HG03139 (cell line): ENCODE data around the gene SCN1A.
"Not testable (repeated sequence)": the region's sequence is repeated elsewhere in the genome, so short reads cannot be mapped to it uniquely, and the experiment has no call there.

Experiments
- ATAC-seq: cut with Tn5 transposase; IDR thresholded peaks from one replicate; pipeline ENCODE4 v1.9.1; 2021; ENCODE audit not compliant: unreplicated experiment

Gene SCN1A

DNA sequence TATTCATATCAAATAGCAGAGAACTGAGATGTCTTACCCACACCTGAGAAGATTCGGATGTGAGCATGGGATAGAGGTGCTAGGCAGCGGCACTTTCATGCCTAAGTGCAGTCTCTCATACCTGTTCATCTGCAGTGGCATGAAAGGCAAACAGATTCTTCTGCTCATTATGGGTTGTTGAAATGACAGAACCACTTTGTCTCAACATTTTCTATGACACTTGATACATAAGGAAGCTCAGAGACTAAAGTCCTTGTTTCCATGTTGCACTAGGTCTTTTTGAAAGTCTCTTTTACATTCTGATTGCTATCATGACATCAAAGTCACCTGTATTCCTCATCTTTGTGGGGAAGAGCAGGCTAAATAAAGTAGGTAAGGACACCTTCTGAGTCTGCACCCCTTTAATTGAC, 8.0 kb upstream of the SCN1A start:
- no peak for ATAC-seq

- ATAC-seq, result no peak
Measured at GRCh38 chr2:166135152-166135848, 7.5 kb upstream of the SCN1A start.

- ATAC-seq, result no peak
Measured at GRCh38 chr2:166134252-166135151, 6.7 kb upstream of the SCN1A start.

DNA sequence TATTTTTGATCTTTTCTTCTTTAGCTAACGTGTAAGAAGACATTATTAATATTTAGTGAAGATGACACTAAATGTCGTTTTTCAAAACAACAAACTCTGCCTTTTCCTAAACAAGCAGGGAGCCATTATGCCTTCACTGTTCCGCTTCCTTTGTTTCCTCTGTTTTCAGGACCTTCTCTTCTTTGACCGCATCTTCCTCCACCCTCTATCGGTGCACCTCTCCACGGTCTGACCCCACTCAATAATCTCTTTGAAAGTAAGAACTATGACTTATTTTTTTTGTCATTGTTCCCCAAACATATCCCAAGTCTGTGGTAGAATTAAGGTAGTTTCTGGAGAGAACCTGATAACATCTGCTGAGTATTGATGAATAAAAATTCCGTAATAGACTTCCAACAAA, 5.8 kb upstream of the SCN1A start:
- no peak for ATAC-seq

GRCh38 chr2:166128156-166128505, 311 bp upstream of the SCN1A start:
- no peak for ATAC-seq

DNA sequence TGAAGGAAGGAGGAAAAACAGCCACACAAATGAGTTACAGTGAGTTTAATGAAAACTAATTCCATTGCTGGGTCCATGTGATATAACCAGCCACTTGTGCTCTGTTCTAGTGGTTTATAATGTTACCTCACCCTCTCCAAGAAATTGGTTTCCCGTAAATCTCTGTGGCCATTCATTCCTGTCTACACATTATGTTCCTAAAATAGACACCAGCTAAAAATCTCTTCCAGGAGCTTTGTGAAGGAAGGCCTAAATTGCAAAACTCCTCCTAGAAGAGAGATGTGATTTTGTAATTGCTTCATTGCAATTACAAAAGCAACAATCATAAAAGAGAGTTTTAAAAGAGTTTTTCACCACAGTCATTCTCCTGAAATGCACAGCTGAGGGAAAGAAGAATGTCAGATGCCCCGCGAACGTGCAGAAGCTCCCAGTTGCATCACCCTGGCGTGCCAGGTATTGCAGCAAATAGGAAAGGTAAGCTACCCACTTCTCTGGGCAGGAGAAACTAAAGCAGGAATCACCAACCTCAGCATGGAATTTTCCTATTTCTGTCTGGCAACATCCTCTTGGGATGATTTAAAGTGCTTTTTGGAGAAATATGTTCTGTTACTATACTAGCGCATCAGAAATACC, 1.7 kb downstream of the SCN1A start:
- no peak for ATAC-seq

- ATAC-seq, result no peak
Measured at GRCh38 chr2:166125557-166125956, 2.3 kb downstream of the SCN1A start.

DNA sequence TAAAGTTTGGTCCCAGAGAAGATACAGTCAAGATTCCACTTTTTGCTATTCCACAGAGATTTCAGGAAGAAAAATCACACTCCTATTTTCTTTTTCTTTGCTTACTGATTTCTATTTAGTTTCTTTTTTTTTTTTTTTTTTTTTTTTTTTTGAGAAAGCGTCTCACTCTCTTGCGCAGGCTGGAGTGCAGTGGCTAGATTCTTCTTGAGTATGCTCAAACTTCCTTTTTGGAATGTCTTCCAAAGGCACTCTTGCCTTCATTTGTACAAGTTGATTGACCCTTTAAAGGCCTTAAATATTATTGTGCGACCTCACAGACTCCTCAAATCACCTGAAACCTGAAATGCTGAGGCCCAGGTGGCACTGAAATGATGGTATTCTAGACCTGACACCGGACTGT, 9.6 kb downstream of the SCN1A start:
- ATAC-seq, result no peak

DNA sequence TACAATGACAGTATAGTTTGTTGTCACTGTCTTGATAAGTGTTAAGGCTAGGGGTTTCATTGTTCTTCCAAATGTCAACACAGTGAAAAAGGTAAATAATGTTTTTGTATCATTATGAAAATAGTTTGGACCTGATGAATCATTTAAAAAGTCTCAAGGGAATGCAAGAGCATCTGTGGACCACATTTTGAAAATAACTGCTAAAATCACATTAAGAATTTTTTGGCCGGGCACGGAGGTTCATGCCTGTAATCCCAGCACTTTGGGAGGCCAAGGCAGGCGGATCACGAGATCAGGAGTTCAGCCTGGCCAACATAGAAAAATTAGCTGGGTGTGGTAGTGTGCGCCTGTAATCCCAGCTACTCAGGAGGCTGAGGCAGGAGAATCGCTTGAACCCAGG, 10.3 kb downstream of the SCN1A start:
- no peak for ATAC-seq

DNA sequence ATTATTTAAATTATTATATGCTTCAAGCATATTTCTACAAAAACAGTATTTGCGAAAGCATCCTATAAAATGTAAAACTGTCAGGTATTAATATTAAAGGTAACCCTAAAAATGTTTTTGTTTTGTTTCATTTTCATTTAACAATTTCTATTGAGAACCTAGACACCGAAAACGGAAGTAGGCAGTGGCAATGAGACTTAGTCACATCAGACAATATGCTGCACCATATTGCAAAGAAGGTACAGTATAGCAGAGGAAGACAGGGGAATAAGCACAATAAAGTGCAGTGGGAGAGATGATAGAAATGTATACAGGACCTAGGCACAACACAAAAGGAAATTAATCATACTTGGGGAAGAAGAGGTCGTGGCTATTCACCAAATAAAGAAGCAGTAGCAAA, 12.2 kb downstream of the SCN1A start:
- no peak for ATAC-seq

GRCh38 chr2:166112193-166112605, 15.6 kb downstream of the SCN1A start:
- no peak for ATAC-seq

DNA sequence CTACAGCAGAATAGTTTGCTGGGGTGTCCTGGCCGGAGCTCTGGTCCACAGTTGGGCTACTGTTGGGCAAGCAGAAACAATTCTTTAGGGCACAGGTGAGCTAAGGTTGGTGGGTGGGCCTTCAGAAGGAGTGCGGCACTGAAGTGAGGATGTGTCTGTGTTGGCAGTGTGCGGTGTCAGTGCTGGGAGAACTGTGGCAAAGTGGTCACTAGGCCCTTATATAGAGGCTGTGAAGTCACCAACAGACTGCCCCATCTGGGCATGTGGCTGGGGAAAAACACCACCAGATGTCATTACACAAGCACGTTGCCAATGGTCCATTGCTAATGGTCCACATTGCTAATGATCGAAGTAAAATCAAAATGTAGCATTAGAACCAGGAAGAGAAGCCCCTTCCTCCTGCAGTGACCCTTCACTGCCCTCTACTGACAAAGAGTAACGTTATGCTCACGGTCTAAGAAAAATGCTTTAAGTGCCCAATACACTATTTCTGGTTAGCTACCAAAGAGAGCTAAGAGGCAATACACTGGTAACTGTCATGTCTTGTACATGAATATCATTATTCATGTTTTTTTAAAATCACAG, 21.3 kb downstream of the SCN1A start:
- no peak for ATAC-seq

- ATAC-seq, result no peak
Measured at GRCh38 chr2:166104773-166105172, 23.0 kb downstream of the SCN1A start.

DNA sequence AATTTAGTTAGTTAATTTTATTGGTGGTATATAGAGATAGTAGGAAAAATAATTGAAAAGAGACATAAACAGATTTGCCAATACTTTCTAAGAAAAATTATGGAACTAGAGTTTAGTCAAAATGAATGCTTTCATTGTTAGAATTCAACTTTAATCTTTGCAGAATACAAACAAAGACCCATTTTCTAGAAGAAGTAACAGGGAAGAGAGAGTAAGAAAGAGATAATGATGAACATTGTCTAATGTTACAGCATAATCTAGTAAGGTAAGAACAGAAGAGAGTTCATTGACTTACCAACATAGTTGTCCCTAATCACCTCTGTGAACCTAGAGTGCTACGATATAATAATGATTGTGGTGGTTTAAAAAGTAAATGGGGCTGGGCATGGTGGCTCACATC, 23.7 kb downstream of the SCN1A start:
- no peak for ATAC-seq

DNA sequence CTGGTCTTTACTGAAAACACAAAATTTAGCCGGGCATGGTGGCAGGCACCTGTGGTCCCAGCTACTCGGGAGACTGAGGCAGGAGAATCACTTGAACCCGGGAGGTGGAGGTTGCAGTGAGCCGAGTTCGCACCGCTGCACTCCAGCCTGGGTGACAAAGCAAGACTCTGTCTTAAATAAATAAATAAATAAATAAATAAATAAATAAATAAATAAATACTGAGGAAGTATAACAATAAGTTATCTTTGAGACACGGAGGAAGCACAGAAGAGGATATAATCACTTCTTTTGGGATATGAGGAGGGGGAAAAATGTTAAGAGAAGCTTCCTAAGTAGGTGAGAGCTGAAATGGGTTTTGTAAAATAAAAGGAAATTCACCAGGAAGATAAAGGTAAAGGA, 24.5 kb downstream of the SCN1A start:
- not testable (repeated sequence) for ATAC-seq

DNA sequence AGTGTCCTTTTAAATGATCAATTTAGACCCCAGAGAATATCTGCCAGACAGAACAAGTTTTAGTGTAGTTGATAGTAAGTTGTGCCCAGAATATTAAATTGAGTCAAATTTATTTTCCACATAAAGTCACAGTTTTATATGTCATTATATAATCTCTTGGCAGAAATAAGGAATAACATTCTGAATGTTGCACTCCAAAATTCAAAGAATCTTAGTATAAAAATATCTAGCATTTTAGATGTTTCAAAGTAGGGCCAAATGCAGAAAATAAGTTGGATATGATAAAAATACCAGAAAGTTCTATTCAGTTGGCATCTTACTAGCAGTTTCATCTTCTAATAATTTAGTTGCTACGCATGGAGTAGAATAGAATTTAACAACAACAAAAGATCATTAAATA, 33.5 kb downstream of the SCN1A start:
- no peak for ATAC-seq

- no peak for ATAC-seq
Measured at GRCh38 chr2:166092889-166093288, 34.9 kb downstream of the SCN1A start.

DNA sequence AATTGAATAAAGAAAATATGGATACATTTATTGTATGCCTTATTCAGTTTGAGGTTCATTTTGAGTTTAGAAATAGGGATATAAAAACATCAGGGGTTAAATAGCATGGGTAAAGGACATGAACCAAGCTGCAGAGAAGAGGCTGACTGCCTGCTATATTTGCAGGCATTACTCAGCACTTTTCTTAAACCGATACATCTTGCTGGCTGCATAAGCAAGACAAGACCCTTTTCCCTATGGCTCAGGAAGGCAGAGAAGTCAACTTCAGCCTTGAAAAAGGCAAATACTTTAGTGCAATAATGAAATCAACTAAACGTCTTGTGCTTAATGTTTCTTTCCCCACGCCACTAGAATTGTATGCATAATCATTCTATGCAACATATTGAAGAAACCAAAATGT, 36.4 kb downstream of the SCN1A start:
- no peak for ATAC-seq

GRCh38 chr2:166090908-166091307, 36.9 kb downstream of the SCN1A start:
- no peak for ATAC-seq

DNA sequence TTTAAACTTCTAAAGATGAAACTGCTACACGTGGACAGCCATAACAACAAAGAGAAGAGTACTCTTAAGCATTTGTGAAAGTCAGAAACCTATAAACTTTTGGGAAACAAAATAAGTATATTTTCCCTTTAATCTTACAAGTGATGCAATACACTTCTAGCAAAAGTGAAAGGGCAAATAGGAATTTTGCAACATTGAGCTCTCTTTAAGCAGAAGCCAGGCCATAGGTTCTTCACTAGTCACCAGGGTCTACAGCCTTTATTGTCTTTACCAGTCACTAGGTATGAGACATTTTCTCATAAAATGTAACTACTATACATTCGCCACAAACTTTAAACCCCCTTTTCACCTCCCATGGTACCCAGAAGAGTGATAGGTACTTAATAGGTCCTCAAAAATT, 37.5 kb downstream of the SCN1A start:
- ATAC-seq, result no peak

DNA sequence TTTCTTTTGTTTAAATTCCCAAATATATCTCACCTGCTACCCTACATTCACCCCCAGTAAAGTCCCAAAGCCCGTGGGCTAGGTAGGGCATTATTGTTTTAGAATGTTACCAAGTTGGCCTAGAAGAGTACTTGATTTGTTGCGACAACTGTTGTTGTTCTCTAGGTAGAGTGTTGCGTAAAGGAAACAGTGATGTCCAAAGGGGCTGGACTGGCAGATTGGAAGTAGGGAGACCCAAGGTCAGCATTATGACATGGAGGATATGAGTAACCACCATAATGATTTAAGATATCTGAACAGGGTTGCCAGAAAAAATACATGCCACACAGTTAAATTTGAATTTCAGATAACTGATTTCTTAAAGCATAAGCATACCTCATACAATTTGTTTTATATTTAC, 39.2 kb downstream of the SCN1A start:
- ATAC-seq, result no peak

- ATAC-seq, result no peak
Measured at GRCh38 chr2:166084301-166084700, 43.5 kb downstream of the SCN1A start.
